GM19023 (cell line): ENCODE data around the gene COL21A1.
"Not testable (repeated sequence)": the region's sequence is repeated elsewhere in the genome, so short reads cannot be mapped to it uniquely, and the experiment has no call there.

ENCODE experiments used
- ATAC-seq: cut with Tn5 transposase; IDR thresholded peaks from one replicate; pipeline ENCODE4 v1.9.1; 2021; ENCODE audit warnings: mild to moderate bottlenecking, moderate library complexity; ENCODE audit not compliant: unreplicated experiment

COL21A1 gene

DNA sequence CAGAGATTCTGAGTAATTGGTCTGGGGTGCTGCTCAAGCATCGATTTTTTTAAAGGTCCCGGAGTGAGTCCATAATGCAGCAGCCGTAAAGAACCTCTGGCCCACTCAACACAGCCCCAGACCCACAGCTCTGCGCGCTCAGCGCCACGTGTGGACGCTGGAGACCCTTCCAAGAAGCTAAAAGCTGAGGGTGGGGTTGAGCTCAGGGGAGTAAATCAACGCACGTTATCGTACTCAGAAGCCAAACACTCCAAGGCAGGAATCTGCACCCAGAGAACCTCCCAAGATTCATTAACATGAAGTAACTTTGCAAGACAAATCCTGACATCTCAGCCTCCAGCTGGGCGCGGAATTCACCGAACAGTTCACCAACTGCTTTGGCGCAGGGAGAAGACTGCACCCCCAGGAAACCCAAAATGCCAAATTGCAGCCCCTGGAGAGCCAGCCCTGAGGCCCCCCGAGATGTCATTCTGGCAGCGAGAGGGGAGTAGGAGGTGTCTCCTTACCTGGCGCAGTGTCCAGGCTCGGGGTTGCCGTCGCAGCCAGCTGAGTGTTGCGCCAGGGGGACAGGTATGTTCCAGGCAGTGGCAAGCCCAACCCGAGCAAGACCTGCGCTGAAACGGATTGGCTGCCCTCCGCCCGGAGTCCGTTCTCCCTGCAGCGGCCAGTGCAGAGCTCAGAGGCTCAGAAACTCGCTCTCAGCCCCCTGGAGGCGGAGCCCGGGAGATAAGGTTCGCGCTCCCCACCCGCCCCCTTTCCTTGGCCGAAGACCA is at the start of gene COL21A1:
Gene COL21A1, minus strand, starts transcription at position 700 of the 773 bp plus-strand sequence. CDS start 64,962 bp downstream, outside the sequence.
- ATAC-seq = no peak

DNA sequence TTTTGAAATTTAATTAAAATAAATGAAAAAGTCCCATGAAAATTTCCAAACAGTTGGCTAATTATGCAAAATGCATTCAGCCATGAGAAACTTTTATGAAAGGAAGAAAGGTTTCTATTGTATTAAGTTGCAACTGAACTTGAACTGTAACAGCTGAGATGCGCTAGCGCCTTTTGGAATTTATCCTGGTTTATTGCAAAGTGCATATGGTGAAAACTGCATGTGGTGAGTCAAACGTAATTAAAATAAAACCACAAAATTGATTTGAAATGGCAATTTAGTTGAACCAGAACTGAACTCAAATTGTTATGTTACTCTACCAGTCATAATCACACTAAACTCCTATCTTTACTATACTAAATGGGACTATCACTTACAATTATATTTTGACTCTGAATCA is 46.4 kb upstream of the COL21A1 start:
- ATAC-seq = no peak

DNA sequence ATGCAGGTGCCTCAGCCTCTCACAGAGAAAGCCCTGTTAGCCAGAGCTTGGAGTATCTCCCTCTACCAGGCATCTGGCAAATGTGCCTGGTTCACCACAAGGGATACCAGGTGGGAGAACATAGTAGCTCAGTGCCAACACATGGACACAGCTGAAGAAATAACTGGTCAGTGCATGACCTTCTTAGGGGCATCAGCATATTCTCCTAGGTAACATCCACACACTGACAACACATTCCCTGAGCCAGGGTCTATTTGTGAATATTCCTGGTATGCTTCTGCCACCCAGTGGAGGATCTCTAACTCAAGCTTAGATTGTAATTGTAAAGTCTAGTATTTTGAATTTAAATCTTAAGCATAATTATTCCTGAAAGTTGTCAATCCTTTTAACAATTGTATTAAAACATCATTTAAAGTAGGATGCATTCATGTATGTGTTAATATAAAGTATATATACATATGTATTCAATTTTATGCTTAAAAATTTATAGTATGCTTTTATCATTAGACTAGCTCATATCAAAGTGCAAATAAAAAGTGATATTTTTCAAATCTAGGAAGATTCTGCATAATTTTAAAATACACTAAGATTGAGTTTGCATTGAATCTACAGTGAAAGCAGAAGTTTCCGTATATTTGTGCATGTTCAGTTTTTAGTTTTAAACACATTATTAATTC is 45.3 kb upstream of the COL21A1 start:
- no peak for ATAC-seq

DNA sequence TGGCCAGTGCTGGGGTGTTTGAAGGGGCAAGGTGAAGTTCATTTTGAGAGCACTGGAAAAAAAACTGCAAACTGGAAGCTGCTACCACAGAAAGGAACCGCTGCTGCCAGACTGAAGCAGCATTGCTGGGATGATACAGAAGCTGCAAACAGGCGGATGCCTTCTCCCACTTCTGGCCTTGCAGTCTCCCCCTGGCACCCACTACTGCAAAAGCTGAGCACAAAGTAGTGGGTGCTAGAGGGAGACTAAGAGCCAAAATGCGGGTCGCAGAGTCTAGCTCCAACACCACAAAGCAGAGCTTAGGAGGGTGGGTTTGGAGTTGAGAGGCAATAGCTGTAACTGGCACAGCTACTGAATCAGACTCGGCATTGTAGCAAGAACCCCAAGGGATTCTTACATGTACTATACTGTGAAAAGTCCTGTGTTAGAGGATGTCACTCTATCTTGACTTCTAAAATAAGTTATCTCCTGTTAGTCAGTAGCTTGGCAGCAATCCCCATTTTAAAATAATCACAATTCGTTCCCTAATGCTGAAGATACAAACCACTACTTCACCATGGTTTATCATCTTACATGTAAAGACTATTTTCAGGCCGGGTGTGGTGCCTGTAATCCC is 44.0 kb upstream of the COL21A1 start:
- no peak for ATAC-seq

DNA sequence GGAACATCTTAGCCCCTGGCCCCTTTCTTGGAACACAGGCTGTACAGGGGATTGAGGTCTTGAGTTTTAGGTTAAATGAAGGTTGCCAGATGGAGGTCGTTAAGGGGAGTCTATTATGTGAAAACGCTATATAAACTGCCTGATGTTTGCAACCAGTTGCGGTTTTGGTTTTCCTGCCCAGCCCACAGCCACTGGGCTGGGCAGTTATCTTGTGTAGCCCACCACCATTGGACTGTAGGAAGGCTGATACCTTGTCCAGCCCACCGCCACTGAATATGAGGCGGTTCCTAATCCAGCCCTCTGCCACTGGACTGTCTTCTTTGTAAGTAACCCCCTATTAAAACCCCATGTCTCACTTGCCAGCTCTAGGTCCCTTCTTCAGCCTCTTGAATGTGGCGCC is 42.3 kb upstream of the COL21A1 start:
- no peak for ATAC-seq

DNA sequence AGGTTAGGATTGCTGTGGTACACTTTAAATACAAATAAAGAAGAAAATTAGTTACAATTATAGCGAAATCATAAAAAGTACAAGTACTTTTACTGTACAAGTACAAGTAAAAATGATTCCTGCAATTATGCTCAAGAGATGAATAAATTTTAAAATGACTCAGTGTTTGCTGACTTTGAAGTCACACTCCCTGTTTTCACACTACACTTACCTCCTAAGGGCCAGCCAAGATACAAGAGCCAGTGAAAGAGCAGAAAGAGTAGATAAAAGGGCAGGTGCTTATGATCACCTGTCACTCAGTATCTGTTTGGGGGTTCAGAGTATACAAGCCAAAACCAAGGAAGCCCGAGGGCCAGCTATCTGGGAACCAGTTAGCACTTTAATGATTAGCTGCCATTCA is 41.0 kb upstream of the COL21A1 start:
- ATAC-seq = no peak

DNA sequence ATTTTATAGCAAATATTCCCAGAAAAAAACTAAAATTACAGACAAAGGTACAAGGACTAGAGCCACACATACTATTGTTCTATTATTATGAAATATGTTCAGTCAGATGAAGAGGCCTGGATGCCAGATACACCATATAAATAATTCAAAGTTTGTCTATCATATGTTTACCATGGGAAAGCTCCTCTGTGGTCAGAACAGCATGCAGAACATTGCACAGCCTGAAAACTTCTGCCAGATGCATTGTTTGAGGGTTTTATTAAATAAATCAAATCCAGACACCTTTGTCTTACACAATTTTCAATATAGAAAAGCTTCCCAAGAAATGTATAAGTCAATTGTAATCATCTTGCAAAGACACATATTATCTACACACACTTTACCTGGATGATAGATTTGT is 35.0 kb upstream of the COL21A1 start:
- no peak for ATAC-seq

DNA sequence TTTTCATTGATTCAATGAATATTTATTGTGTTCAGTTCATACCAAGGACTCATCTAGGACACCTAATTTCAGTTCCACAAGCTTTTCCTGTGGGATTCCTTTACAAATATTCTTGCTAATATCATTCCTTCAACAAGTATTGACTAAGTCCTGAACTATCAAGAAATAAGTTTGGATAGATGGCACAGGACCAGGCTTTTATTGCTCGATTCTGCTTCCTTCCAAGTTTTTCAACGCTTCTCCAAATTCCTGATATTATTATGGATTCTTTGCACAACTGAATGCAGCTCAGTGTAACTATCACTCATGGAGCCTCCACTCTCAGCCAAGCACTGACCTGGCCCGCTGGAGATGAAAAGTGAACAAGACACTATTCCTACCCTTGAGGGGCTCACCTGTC is 32.7 kb upstream of the COL21A1 start:
- no peak for ATAC-seq

DNA sequence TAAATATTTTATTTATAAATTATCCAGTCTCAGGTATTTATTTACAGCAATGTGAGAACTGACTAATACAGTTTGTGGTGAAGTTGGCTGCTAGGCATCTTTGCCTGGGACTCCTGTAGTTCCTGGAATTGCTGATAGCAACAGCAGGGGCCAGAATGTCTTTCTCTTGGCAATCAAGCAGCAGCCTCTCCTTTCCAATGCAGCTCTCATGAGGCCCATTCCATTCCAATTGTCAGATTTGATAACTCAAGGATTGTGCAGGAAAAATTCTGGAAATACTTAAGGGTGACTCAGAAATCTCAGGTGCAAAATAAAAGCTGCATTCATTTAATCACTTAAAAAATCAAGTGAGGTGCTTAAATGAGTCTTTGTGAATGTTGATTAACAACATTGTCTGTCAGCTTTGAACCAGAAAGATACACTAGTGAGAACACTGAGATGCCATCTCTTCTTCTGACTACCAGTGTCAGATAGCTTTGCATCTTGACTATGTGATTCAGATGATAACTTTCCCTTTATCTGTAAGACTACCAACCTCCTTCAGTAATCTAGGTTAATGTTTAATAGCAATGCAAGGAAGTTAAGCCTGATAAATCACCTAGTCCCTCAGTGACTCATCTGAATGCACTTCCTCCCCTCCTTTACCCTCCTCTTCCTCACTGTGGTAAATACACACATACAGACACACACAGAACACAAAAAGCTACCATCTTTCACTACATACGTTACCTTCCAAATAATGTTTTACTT is 32.1 kb upstream of the COL21A1 start:
- no peak for ATAC-seq

DNA sequence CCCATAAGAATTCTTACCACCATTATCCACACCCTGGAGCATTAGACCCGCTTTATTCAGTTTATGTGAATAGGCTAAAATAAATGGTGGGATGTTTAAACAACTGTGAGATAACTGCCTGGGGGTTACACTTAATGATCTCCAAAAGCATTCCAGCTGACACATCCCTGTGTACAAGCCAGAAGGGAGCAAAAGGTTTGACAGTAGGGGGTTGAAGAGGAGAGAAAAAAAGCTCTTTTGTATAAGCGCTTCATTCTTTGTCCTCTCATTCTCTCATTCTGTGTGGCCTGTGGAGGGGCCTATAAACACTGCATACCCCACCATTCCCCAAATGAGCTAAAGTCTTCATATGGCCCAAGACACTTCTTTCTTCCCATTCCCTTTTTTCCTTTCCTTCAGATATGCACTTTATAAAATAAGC is 30.8 kb upstream of the COL21A1 start:
- ATAC-seq = no peak

DNA sequence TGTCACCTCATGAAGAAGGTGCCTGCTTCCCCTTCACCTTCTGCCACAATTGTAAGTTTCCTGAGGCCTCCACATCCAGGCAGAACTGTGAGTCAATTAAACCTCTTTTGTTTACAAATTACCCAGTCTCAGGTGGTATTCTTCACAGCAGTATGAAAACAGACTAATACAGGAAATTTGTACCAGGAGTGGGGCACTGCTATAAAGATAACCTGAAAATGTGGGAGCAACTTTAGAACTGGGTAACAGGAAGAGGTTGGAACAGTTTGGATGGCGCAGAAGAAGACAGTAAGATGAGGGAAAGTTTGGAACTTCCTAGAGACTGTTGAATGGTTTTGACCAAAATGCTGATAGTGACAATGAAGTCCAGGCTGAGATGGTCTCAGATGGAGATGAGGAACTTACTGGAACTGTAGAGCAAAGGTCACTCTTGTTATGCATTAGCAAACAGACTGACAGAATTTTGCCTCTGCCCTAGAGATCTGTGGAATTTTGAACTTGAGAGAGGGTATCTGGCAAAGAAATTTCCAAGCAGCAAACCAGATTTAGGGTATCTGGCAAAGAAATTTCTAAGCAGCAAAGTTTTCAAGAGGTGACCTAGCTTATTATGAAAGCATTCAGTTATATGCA is 23.5 kb upstream of the COL21A1 start:
- no peak for ATAC-seq

DNA sequence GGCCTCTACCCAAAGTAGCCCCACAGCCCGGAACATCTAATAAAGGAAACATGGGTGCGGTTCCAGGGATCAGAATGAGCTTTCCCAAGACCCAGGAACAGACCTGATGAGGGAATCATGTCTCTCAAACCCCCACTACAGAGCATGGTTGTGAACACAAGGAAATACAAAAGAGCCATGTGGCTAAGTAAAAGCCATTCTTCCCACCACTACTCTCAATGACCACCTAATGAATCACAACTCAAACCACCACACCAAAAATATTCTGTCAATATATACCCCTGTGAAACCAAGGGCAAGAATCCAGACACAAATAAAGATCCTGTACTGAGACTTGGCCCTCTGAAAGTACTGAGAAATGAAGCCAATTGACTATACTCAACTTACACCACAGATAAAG is 20.9 kb upstream of the COL21A1 start:
- no peak for ATAC-seq

DNA sequence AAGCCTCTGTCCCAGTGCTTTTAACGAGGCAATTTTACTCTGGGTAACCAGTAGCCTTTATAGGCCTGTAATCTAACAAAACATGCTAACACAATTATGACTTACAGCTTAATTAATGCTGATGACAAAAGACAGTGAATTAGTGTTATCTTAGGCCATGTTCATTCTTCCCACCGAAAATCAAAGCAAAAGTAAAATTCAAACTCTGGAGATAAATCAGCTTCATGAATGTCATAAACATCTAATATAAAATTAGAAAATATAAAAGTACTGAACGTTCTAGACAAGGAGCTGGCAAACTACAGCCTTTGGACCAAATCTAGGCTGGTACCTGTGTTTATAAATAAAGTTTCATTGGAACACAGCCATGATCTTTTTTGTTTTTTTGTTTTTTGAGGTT is 18.6 kb upstream of the COL21A1 start:
- no peak for ATAC-seq

DNA sequence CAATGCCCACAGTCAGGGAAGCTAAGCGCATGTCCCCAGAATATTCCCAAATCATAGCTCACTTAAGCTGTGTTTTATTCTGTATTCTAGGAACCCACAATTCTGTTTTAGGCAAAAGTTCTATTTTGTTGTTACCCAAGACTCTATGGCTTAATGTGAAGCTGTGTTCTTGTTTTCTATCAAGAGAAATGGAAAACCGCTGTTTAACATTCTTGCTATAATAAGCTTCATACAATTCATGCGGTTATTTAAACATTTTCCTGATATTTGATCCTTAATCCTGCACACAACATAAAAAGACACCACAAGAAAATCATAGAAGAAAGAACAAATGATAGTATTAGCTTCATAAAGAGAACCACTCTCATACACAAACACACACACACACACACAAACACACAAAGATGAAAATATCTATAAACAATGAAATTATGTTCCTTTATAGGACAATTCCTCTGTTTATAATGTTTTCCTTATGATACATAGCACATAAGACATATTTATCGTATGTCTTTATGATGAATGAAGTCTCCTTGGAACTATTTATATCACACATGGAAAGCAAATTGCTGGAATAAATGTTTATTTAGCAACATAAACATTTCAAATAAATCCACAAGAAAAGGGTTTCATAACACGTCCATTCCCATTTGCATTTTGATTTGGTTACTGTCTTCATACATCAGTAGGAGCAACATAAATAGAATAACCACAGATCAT is 16.4 kb upstream of the COL21A1 start:
- ATAC-seq = no peak

DNA sequence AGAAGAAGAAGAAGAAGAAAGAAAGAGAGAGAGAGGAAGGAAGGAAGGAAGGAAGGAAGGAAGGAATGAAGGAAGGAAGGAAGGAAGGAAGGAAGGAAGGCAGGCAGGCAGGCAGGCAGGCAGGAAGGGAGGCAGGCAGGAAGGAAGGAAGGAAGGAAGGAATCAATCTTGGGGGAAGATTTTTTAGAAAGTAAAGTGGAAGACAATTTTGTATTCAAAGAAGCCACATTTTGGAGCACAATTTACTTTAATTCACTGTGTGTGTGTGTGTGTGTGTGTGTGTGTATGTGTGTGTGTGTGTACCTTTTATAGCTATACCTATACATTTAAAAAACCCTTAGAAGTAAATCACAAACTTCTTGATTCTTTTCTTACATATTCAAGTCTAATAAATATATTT is 13.2 kb upstream of the COL21A1 start:
- not testable (repeated sequence) for ATAC-seq

DNA sequence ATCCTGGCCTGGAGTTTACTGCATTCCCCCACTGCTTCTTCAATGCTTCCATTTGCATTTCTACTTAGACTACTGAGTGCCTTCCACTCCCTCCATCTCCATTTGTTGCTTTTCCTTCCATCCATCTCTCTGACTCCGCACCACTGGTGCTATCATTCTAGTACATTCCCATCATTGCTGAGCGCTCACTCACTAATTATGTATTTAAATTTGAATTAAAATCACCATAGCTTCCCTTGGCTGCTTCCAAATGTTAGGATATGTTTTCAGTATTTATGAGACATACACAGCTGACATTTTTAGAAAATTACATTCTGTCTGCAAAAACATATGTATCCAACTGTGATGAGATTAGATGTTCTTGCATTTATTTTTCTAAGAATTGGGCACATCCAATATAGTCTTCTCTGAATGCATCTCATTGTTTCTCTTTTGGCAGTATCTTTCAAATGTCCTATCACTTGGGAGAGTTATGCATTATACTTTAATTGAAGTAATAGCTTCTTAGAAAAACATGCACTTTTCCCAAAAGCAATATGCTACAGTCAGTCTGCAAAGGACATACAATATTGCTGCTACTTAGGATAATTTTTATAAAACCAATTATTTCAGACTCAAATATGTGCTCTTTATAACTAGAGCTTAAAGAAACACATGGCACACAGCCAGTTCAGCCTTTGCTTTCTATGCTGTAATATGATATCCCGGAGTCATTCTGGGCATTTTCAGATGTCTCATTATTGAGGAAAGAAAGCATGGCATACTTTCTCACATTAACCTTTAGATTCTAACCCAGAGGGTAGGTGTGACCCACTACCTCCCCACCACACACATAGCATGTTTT is 12.1 kb upstream of the COL21A1 start:
- no peak for ATAC-seq

DNA sequence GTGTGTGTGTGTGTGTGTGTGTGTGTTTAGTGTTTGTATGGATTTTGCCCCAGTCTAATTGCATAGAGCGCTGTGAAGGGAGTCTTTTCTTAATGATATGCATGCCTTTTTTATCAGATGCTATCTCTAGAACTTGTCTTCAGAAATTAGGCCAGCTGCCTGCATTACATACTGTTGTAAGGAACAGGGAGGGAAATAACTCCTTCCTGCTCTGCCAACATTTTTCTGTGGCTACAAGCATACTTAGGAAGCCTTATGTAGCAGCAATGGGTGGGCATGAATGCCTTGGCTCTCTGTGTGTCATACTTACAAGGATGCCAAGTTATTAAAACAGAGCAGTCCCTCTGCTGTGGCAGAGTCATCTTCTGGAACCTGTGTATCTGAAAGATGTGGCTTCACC is 8.0 kb upstream of the COL21A1 start:
- ATAC-seq = no peak

DNA sequence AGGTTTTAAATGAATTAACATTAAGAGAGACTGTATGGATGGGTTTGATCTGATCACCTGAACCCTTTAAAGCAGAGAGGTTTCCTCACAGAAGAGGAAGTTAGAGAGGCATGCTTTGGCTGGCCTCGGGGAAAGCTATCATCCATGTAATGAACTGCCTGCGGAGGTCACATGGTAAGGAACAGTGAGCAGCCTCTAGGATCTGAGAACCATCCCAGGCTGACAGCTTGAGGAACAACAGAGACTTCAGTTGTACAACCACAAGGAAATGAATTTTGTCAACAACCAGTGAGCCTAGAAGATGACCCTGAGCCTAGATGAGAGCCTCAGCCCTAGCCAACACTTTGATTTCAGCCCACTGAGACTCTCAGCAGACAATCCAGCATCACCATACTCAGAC is 2.9 kb upstream of the COL21A1 start:
- ATAC-seq = no peak

DNA sequence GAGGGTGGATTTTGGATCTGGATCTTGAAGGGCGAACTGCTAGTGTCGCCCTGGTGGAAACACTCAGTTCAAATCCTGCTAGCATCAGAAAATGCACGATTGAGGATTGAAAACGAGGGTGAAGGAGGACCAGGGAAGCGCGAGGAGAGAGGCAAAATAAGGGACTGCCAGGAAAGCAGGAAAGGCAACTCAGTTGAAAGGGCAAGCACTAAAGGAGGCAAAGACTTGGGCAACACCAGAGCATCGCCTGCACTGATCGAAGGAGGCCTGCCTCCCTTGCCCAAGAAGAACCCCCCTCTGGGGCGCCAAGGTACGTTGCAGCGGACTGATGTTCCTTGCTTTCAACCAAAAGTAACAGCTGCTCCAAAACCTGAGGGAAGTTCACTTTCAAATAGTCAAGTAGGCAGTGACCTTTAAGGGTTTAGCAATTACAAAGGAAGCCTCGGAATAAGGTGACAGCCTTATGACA is 308 bp upstream of the COL21A1 start:
- ATAC-seq = no peak
